Stimulated activated CD8-positive, alpha-beta memory T cell treated with anti-CD3 and anti-CD28 coated beads, Interleukin-15, amount 100 ng/mL, for 48 hours (primary cell): ENCODE measurements around the gene LHFPL2.
A peak's percentile ranks its signal among the peaks of the same experiment; 100 is the strongest.

Source experiments
- DNase-seq, 2 donors: peaks; one replicate each; pipeline ENCODE4 v3.0.0-alpha.2; 2020; ENCODE audit warnings: low read depth in 2 of 2

Gene LHFPL2

GRCh38 chr5:78523314-78524193 is 125.0 kb downstream of the LHFPL2 start:
- no peak for DNase-seq

- DNase-seq: no peak
These were observed 125.9 kb downstream of the LHFPL2 start for GRCh38 chr5:78522476-78523260.

GRCh38 chr5:78521455-78521854 is 127.1 kb downstream of the LHFPL2 start:
- DNase-seq: no peak

GRCh38 chr5:78519198-78519941 is 129.2 kb downstream of the LHFPL2 start:
- DNase-seq: no peak

GRCh38 chr5:78518365-78519197 is 130.0 kb downstream of the LHFPL2 start:
- DNase-seq: no peak

GRCh38 chr5:78515670-78516069 is 132.9 kb downstream of the LHFPL2 start:
- DNase-seq: no peak

GRCh38 chr5:78514427-78515330 is 133.9 kb downstream of the LHFPL2 start:
- no peak for DNase-seq

GRCh38 chr5:78513441-78513840 is 135.1 kb downstream of the LHFPL2 start:
- DNase-seq: no peak

- DNase-seq: no peak
These were observed 136.1 kb downstream of the LHFPL2 start for GRCh38 chr5:78512435-78512834.

- DNase-seq: no peak
These were observed 137.3 kb downstream of the LHFPL2 start for GRCh38 chr5:78511121-78511906.

- peak; percentile 15 to 31 for DNase-seq
These were observed 138.4 kb downstream of the LHFPL2 start for GRCh38 chr5:78509884-78510769.

- no peak for DNase-seq
These were observed 139.3 kb downstream of the LHFPL2 start for GRCh38 chr5:78509145-78509865.

- no peak for DNase-seq
These were observed 140.3 kb downstream of the LHFPL2 start for GRCh38 chr5:78508186-78508765.

- DNase-seq: no peak
These were observed 141.0 kb downstream of the LHFPL2 start for GRCh38 chr5:78507531-78507930.

GRCh38 chr5:78506261-78507024 is 142.1 kb downstream of the LHFPL2 start:
- no peak for DNase-seq

- DNase-seq: no peak
These were observed 142.7 kb downstream of the LHFPL2 start for GRCh38 chr5:78505860-78506259.
